H1 (cell line): ENCODE measurements around the gene HTD2. TPM values are rescaled to one million over a fixed set of nuclear protein-coding genes. Genes with fewer than 3 reads are reported as not detected.

ENCODE experiments used
- CHD1 ChIP-seq: IDR thresholded peaks from 2 replicates; pipeline ENCODE4 v1.6.1; 2012; ENCODE audit warnings: low read depth, low read length, improper control_type of control experiment
- EGR1 ChIP-seq: IDR thresholded peaks from 2 replicates; pipeline ENCODE4 v1.6.1; 2011; ENCODE audit warnings: low read depth, low read length, borderline replicate concordance
- KDM1A ChIP-seq: fragments of 200-600, 300-600 bp; sonication (generic); IDR thresholded peaks from 2 replicates; pipeline ENCODE4 v1.7.1; 2016; ENCODE audit warnings: mild to moderate bottlenecking, low read length, borderline replicate concordance
- SIN3A ChIP-seq, 2 experiments: IDR thresholded peaks in 1 of 2; conservative IDR thresholded peaks in 1 of 2; 2 replicates each; pipeline ENCODE4 v1.6.1; 2011 to 2012; ENCODE audit warnings: low read length in 2 of 2, improper control_type of control experiment in 1 of 2, low read depth in 1 of 2, mild to moderate bottlenecking in 1 of 2
- polyA plus RNA-seq, 7 experiments: library from polyadenylated mRNA; depleted of rRNA in 3 of 7; stranded (reverse) in 5 of 7; unstranded in 2 of 7; fragments of >200 nt in 5 of 7; fragments of 200-250 nt in 2 of 7; gene quantifications; 1 replicate in 5 of 7; 2 replicates in 1 of 7; 4 replicates in 1 of 7; pipeline versions ENCODE4 v1.2.1 to v1.2.3, GENCODE V29; 2011 to 2013; ENCODE audit warnings: missing spikeins in 2 of 7, mixed read lengths in 2 of 7
- total RNA-seq: library from RNA; stranded (reverse); fragmentation: NEBNext Ultra II Directional; extraction: Animal tissue kit (Norgen Biotek cat#: 25700); gene quantifications from 2 replicates; pipeline ENCODE4 v1.2.1, GENCODE V29; 2021
- TF ChIP-seq, protein P1 (sequence below): IDR thresholded peaks from 2 replicates; pipeline ENCODE4 v1.6.1; 2012; ENCODE audit warnings: inconsistent platforms

The HTD2 gene
- total and polyA plus RNA-seq, 2 of the 8 experiments (the other 6 are each of a cell fraction or from before 2014, with no cell fraction given): 8.8 to 10.8 TPM

DNA sequence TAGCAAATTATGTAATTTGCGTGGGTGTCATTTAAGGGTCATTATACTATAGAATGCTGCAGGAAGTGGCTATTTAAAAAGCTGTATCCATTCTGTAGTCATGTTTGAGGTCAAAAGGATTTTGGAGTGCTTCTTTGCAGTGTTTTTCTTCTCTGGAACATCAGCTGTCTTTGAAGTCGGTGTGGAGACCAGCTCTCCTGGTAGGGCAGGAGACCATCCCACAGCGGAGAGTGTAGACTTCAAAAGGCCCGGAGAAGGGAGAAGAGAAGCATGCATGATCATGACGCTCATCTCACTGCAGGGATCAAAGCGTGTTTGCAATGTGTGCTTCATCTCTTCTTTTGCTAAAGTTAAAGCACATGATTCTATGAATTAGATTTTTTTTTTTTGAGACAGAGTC lies 46.3 kb downstream of the HTD2 start (continued):
- no peak for TF ChIP-seq KDM1A
- TF ChIP-seq SIN3A (conservative IDR thresholded peaks at IDR 0.05 in 1 of 2, IDR thresholded peaks at IDR 0.05 in 1 of 2; ENCODE audit: low read depth in 1 of 2, low read length in 2 of 2): no peak
- no peak for TF ChIP-seq EGR1
- TF ChIP-seq, protein P1, sequence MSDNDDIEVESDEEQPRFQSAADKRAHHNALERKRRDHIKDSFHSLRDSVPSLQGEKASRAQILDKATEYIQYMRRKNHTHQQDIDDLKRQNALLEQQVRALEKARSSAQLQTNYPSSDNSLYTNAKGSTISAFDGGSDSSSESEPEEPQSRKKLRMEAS: no peak
- TF ChIP-seq CHD1: no peak
